B cell (primary cell): ENCODE results near the gene ZNF438. TPM values are rescaled to one million over a fixed set of nuclear protein-coding genes. Genes with fewer than 3 reads are reported as not detected.

Experiments
- ATAC-seq: fragments of 200-7000 bp; cut with Tn5 transposase; one replicate; pipeline ENCODE4 v1.10.0; 2021; ENCODE audit warnings: low read depth, mild to moderate bottlenecking, moderate number of reproducible peaks, moderate library complexity
- CTCF ChIA-PET: fragments of 350-600 bp; sonication (Branson Sonifier 250); formaldehyde crosslinking; loops from one replicate; lab custom pipeline; 2021; ENCODE audit warnings: antibody characterized with exemption, inconsistent platforms; lab: Charles Lee
- POLR2A ChIA-PET: fragments of 350-600 bp; sonication (Branson Sonifier 250); formaldehyde crosslinking; loops from one replicate; lab custom pipeline; 2021; ENCODE audit warnings: antibody characterized with exemption; lab: Charles Lee
- DNase-seq: peaks from one replicate; pipeline ENCODE4 v3.0.0; 2013
- H2AFZ ChIP-seq: 2 replicates; pipeline ENCODE4 v1.6.1; 2012; ENCODE audit warnings: mild to moderate bottlenecking, low read depth, low read length; ENCODE audit not compliant: insufficient read depth, poor library complexity, severe bottlenecking
- H3K27ac ChIP-seq, 2 donors: 1 replicate in 1 of 2; 2 replicates in 1 of 2; pipeline ENCODE4 v1.5.1; 2012 to 2013; ENCODE audit warnings: low read length in 2 of 2, mild to moderate bottlenecking in 2 of 2, moderate library complexity in 1 of 2
- H3K27me3 ChIP-seq, 4 experiments: fragments of 200-600 bp in 1 of 4; sonication (generic) in 1 of 4; replicated peaks in 1 of 4; 1 replicate in 2 of 4; 2 replicates in 2 of 4; pipeline versions ENCODE4 v1.6.1 to v1.7.0; 2013 to 2016; ENCODE audit warnings: low read length in 3 of 4, mild to moderate bottlenecking in 2 of 4, mixed read lengths in 1 of 4, moderate library complexity in 1 of 4; ENCODE audit not compliant: insufficient read depth in 4 of 4, control insufficient read depth in 3 of 4; ENCODE audit errors: control extremely low read depth in 1 of 4
- H3K36me3 ChIP-seq, 2 experiments: replicated peaks in 1 of 2; 1 replicate in 1 of 2; 2 replicates in 1 of 2; pipeline versions ENCODE4 v1.6.1 to v1.7.1; 2013; ENCODE audit warnings: low read length in 1 of 2; ENCODE audit not compliant: insufficient read depth in 2 of 2, control insufficient read depth in 1 of 2; ENCODE audit errors: control extremely low read depth in 1 of 2, extremely low read depth in 1 of 2
- H3K4me1 ChIP-seq, 2 donors: fragments of 200-600 bp in 1 of 2; sonication (generic) in 1 of 2; 1 replicate in 1 of 2; 2 replicates in 1 of 2; pipeline versions ENCODE4 v1.5.1 to v1.6.1; 2013 to 2017; ENCODE audit warnings: low read length in 2 of 2; ENCODE audit not compliant: control insufficient read depth in 2 of 2, insufficient read depth in 2 of 2
- H3K4me2 ChIP-seq: replicated peaks from 2 replicates; pipeline ENCODE3; 2012; ENCODE audit warnings: mild to moderate bottlenecking, low read depth, low read length; ENCODE audit not compliant: poor library complexity, severe bottlenecking
- H3K4me3 ChIP-seq, 5 experiments: fragments of 200-600 bp in 1 of 5; sonication (generic) in 1 of 5; 1 replicate in 3 of 5; 2 replicates in 2 of 5; pipeline versions ENCODE4 v1.5.1 to v1.7.0; 2011 to 2016; ENCODE audit warnings: low read length in 4 of 5, mild to moderate bottlenecking in 4 of 5, low read depth in 2 of 5, control low read depth in 1 of 5, moderate library complexity in 1 of 5; ENCODE audit not compliant: insufficient read depth in 1 of 5; ENCODE audit errors: control extremely low read depth in 1 of 5, extremely low read depth in 1 of 5
- H3K79me2 ChIP-seq: fragments of 200-600 bp; sonication (generic); one replicate; pipeline ENCODE4 v1.6.0; 2016; ENCODE audit warnings: low read length; ENCODE audit not compliant: control insufficient read depth, insufficient read depth
- H3K9ac ChIP-seq: fragments of 200-600 bp; sonication (generic); 2 replicates; pipeline ENCODE4 v1.6.1; 2017; ENCODE audit warnings: mild to moderate bottlenecking, low read length, moderate library complexity
- H3K9me3 ChIP-seq, 3 donors: one replicate each; pipeline versions ENCODE4 v1.6.1 to v1.7.1; 2013; ENCODE audit warnings: low read length in 2 of 3; ENCODE audit not compliant: control insufficient read depth in 2 of 3, insufficient read depth in 1 of 3; ENCODE audit errors: control extremely low read depth in 1 of 3
- H4K20me1 ChIP-seq: 2 replicates; pipeline ENCODE4 v1.6.0; 2012; ENCODE audit warnings: mild to moderate bottlenecking, low read length; ENCODE audit not compliant: insufficient read depth, control insufficient read depth, poor library complexity, severe bottlenecking
- H3K27ac Mint-ChIP-seq: one replicate; pipeline ENCODE4 v1.8.0; 2021; ENCODE audit warnings: mixed read lengths
- H3K27me3 Mint-ChIP-seq: one replicate; pipeline ENCODE4 v1.8.0; 2021; ENCODE audit warnings: mixed read lengths
- H3K4me1 Mint-ChIP-seq: one replicate; pipeline ENCODE4 v1.8.0; 2021; ENCODE audit warnings: mixed read lengths
- H3K4me3 Mint-ChIP-seq: one replicate; pipeline ENCODE4 v1.8.0; 2021; ENCODE audit warnings: mixed read lengths
- H3K9me3 Mint-ChIP-seq: one replicate; pipeline ENCODE4 v1.8.0; 2022; ENCODE audit warnings: mixed read lengths; ENCODE audit not compliant: insufficient read depth
- EZH2 ChIP-seq: IDR thresholded peaks from 2 replicates; pipeline ENCODE4 v1.6.1; 2012; ENCODE audit warnings: borderline replicate concordance, low read depth, mild to moderate bottlenecking, moderate library complexity, low read length; ENCODE audit not compliant: insufficient read depth, poor library complexity, severe bottlenecking
- WGBS: methylation state at CpG from one replicate; pipeline ENCODE4 v1.1.5; 2013; ENCODE audit warnings: missing lambda C conversion rate; ENCODE audit not compliant: insufficient coverage; 5-methylcytosine and 5-hydroxymethylcytosine counted together
- intact Hi-C: fragments of 100-400 bp; cut with micrococcal nuclease; formaldehyde crosslinking; loops from one replicate; pipeline ENCODE4 v1.10.0; 2022
- polyA plus RNA-seq: library from polyadenylated mRNA; depleted of rRNA; stranded (reverse); fragments of >200 nt; gene quantifications from 2 replicates; pipeline ENCODE4 v1.2.3, GENCODE V29; 2012
- total RNA-seq, 2 donors: library from RNA; stranded (reverse); fragments of 120-200 nt in 1 of 2; gene quantifications; 1 replicate in 1 of 2; 2 replicates in 1 of 2; pipeline versions ENCODE4 v1.2.3 to v1.2.4, GENCODE V29; 2013 to 2022
- TF ChIP-seq, protein P1 (sequence below): fragments of 200-600 bp; IDR thresholded peaks from one replicate; pipeline ENCODE4 v1.8.0; 2022; ENCODE audit warnings: antibody characterized with exemption, mild to moderate bottlenecking

The ZNF438 gene
- total and polyA plus RNA-seq, 2 donors (not counting 1 experiment from before 2014, with no cell fraction given), result 2.0 to 3.7 TPM

DNA sequence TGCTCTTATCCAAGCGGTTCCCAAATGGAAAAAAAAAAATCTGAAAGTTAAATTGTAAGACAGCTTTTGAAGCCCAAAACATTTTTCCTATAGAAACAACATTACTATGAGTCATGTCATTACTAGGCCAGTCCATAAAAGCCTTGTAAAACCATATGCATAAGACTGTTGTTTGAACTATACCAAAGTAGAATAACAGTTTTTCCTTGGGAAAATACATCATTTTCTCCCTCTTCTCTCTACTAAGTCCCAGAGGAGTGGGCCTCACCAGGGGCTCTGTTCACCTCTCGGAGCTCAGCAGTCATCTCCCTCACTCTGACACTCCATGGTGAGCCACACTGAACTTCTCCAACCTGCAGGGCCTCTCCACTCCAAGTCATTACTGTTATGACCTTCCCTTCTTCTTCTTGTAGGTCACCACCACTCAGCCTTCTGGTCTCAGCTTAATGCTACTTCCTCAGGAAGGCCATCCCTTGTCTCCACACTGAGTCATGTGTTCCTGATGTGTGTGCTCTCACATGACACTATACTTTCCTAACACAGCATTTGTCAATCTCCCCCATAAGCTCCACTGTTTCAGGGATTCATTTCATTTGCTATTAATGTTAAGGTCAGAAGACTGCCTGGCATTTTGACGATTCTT lies 32.5 kb downstream of the ZNF438 start:
- WGBS, result 95% methylated on average over 1 of the region's 3 CpGs
- peak overlapping the region; percentile 13 for H3K4me2 ChIP-seq
- no peak overlapping the region for H3K9ac ChIP-seq
- no peaks in the 10 kb centered on the region for H3K36me3 ChIP-seq
- H3K4me1 Mint-ChIP-seq, result peaks cover 10% of the 10 kb centered on the region
- no peaks in the 10 kb centered on the region for H3K27me3 Mint-ChIP-seq
- H3K9me3 Mint-ChIP-seq, result peaks cover 3% of the 10 kb centered on the region
- no peak overlapping the region for H3K27ac ChIP-seq
- ATAC-seq, result no peak
- no peak overlapping the region for H3K27ac Mint-ChIP-seq
- intact Hi-C loops, result no loop called here
- H3K4me3 ChIP-seq, result peak overlapping the region in 1 of 5 experiments; percentile 41
- TF ChIP-seq, protein P1, sequence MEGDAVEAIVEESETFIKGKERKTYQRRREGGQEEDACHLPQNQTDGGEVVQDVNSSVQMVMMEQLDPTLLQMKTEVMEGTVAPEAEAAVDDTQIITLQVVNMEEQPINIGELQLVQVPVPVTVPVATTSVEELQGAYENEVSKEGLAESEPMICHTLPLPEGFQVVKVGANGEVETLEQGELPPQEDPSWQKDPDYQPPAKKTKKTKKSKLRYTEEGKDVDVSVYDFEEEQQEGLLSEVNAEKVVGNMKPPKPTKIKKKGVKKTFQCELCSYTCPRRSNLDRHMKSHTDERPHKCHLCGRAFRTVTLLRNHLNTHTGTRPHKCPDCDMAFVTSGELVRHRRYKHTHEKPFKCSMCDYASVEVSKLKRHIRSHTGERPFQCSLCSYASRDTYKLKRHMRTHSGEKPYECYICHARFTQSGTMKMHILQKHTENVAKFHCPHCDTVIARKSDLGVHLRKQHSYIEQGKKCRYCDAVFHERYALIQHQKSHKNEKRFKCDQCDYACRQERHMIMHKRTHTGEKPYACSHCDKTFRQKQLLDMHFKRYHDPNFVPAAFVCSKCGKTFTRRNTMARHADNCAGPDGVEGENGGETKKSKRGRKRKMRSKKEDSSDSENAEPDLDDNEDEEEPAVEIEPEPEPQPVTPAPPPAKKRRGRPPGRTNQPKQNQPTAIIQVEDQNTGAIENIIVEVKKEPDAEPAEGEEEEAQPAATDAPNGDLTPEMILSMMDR, result no peak
- no peak for TF ChIP-seq EZH2
- no peaks in the 10 kb centered on the region for H4K20me1 ChIP-seq
- H3K4me3 Mint-ChIP-seq, result no peak overlapping the region
- H3K79me2 ChIP-seq, result peaks cover 8% of the 10 kb centered on the region
- peaks cover 3 to 5% of the 10 kb centered on the region in 2 donors for H3K4me1 ChIP-seq
- CTCF ChIA-PET, result interaction anchor here (1.1 kb wide), 1 partner anchor 10 kb away, joined by 5 read pairs; no protein-coding TSS in a partner anchor
- POLR2A ChIA-PET, result no interaction called here
- DNase-seq, result no peak
- H2AFZ ChIP-seq, result no peak overlapping the region
- H3K9me3 ChIP-seq, result peaks cover 4 to 9% (median 7%) of the 10 kb centered on the region in 3 donors
- H3K27me3 ChIP-seq, result no peaks in the 10 kb centered on the region

DNA sequence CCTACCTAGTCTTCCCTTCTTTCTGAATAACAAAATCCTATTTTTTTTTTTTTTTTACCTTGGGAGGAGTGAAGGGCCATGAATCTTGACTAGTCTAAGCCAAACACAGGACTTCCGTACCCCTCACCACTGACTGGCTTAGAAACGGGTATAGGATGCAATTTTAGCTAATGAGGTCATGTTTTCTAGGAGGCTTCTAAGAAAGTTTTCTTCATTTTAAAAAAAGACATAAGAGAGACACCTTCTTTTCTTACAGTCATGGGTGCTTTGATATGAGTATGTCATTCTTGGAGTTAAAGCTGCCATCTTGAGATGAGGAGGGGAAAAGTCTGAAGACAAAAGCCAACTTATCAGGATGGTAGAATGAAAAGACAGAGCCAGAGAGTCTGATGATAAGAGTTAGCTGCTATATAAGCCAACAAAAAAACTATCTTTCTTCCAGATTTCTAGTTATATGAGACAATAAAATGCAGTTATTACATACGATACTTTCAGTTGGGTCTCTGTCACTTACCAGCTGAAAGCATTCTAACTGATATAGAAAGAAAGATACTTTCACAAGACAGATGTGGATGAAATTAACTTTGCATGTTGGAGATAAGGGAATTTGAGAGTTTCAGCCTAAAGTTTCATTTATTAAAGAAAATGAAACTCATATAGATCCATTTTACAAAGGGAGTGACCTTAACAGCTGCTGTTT lies 34.0 kb downstream of the ZNF438 start:
- ChIA-PET POLR2A (no interaction called here), CTCF (interaction anchor here (0.9 to 1.1 kb wide), 2 partner anchors 11 to 34 kb away, joined by 3 to 5 read pairs; partner anchors contain the start of gene ZNF438)
- Histone ChIP-seq H3K36me3 (no peaks in the 10 kb centered on the region), H3K79me2 (peaks cover 20% of the 10 kb centered on the region), H3K4me3 (no peak overlapping the region), H3K9ac (no peak overlapping the region), H3K4me2 (no peak overlapping the region), H4K20me1 (peaks cover 9% of the 10 kb centered on the region), H3K9me3 (peaks cover 4 to 14% (median 9%) of the 10 kb centered on the region in 3 donors), H3K4me1 (peaks cover 3 to 5% of the 10 kb centered on the region in 2 donors), H2AFZ (no peak overlapping the region), H3K27me3 (no peaks in the 10 kb centered on the region), H3K27ac (no peak overlapping the region)
- H3K9me3 Mint-ChIP-seq, result peaks cover 6% of the 10 kb centered on the region
- H3K27me3 Mint-ChIP-seq, result no peaks in the 10 kb centered on the region
- intact Hi-C loops, result no loop called here
- DNase-seq (no peak), ATAC-seq (no peak)
- TF ChIP-seq EZH2, result no peak
- TF ChIP-seq, protein P1, result no peak
- H3K4me3 Mint-ChIP-seq, result no peak overlapping the region
- no CpG with 5 or more reads among the region's 3 CpGs for WGBS
- peaks cover 9% of the 10 kb centered on the region for H3K4me1 Mint-ChIP-seq
- H3K27ac Mint-ChIP-seq, result no peak overlapping the region
